Activated naive CD8-positive, alpha-beta T cell treated with anti-CD3 and anti-CD28 coated beads, Interleukin-2, amount 10 ng/mL, durations not matched to agents 7 days and 5 days (primary cell): ENCODE data around the gene TIAM2. TPM values are rescaled to one million over a fixed set of nuclear protein-coding genes. Genes with fewer than 3 reads are reported as not detected.

ENCODE experiments used
- ATAC-seq: fragments of 150-1000 bp; cut with Tn5 transposase; one replicate; pipeline ENCODE4 v1.10.0; 2021; ENCODE audit warnings: low read depth, moderate library complexity
- POLR2A ChIA-PET: fragments of 350-600 bp; sonication (Branson Sonifier 250); formaldehyde crosslinking; loops from one replicate; lab custom pipeline; 2021; ENCODE audit warnings: antibody characterized with exemption; lab: Charles Lee
- DNase-seq: peaks from one replicate; pipeline ENCODE4 v3.0.0; 2021
- H3K27ac Mint-ChIP-seq: one replicate; pipeline ENCODE4 v1.8.0; 2022; ENCODE audit warnings: mild to moderate bottlenecking, mixed read lengths
- H3K27me3 Mint-ChIP-seq: one replicate; pipeline ENCODE4 v1.8.0; 2022; ENCODE audit warnings: mild to moderate bottlenecking, moderate library complexity, mixed read lengths
- H3K36me3 Mint-ChIP-seq: one replicate; pipeline ENCODE4 v1.8.0; 2021; ENCODE audit warnings: mild to moderate bottlenecking, mixed read lengths
- H3K4me1 Mint-ChIP-seq: one replicate; pipeline ENCODE4 v1.8.0; 2021; ENCODE audit warnings: mixed read lengths
- H3K4me3 Mint-ChIP-seq: one replicate; pipeline ENCODE4 v1.8.0; 2022; ENCODE audit warnings: mild to moderate bottlenecking, moderate library complexity, mixed read lengths
- H3K9me3 Mint-ChIP-seq: one replicate; pipeline ENCODE4 v1.8.0; 2021; ENCODE audit warnings: mixed read lengths
- total RNA-seq, 2 experiments: library from RNA; stranded (reverse); gene quantifications; one replicate each; pipeline ENCODE4 v1.2.3, GENCODE V29; 2021

TIAM2 gene
- total RNA-seq, 2 experiments from 2014 or later: 4.8 to 5.2 TPM

DNA sequence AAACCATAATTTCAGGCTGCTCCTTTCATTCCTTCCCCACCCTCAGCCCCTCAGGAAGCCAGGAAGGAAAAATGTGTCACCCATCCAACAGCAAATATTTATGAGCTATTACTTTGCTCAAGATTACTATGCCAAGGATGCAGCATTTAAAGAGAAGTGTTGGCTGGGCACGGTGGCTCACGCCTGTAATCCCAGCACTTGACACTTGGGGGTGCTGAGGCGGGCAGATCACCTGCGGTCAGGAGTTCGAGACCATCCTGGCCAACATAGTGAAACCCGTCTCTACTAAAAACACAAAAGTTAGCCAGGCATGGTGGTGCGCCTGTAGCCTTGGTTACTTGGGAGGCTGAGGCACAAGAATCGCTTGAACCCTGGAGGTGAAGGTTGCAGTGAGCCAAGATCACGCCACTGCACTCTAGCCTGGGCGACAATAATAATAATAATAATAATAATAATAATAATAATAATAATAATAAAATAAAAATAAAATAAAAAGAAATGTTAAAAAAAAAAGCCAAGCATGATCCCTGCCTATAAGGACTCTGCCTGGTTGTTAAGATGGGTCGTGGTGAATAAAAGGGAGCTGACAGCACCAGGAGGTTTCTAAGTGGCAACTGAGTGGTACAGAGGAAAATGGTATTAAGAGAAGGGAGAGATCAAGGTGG is 20.5 kb upstream of the TIAM2 start:
- H3K27me3 Mint-ChIP-seq: no peaks in the 10 kb centered on the region

DNA sequence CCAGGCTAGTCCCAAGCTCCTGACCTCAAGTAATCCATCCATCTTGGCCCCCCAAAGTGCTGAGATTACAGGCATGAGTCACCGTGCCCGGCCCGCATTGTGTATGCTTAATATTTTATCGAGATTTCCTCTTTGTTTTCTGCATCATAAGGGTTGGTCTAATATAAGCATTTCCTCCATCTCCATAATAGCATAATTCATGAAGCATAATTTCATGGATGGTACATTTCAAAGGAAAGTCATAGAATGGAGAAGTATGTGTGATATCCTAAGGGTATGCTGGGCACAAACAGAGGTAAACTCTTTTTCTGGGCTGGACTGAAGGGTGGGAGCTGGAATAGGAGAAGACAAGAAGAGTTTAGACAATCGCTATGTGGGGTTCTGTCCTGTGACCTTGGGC is 17.5 kb upstream of the TIAM2 start:
- Mint-ChIP-seq H3K4me1 (peaks cover 2% of the 10 kb centered on the region), H3K27ac (no peak overlapping the region), H3K36me3 (peaks cover 1% of the 10 kb centered on the region), H3K4me3 (no peak overlapping the region), H3K9me3 (peaks cover 3% of the 10 kb centered on the region), H3K27me3 (no peaks in the 10 kb centered on the region)
- ATAC-seq (no peak), DNase-seq (no peak)
- POLR2A ChIA-PET: no interaction called here

More for the DNA sequence above, 20.5 kb upstream of the TIAM2 start:
- peaks cover 3% of the 10 kb centered on the region for H3K9me3 Mint-ChIP-seq
- H3K27ac Mint-ChIP-seq: no peak overlapping the region
- no peak overlapping the region for H3K4me3 Mint-ChIP-seq
- ATAC-seq (no peak), DNase-seq (no peak)
- POLR2A ChIA-PET: interaction anchor here (0.5 kb wide), 1 partner anchor 10 kb away, joined by 4 read pairs; no protein-coding TSS in a partner anchor
- H3K4me1 Mint-ChIP-seq: no peaks in the 10 kb centered on the region
- H3K36me3 Mint-ChIP-seq: peaks cover 1% of the 10 kb centered on the region

DNA sequence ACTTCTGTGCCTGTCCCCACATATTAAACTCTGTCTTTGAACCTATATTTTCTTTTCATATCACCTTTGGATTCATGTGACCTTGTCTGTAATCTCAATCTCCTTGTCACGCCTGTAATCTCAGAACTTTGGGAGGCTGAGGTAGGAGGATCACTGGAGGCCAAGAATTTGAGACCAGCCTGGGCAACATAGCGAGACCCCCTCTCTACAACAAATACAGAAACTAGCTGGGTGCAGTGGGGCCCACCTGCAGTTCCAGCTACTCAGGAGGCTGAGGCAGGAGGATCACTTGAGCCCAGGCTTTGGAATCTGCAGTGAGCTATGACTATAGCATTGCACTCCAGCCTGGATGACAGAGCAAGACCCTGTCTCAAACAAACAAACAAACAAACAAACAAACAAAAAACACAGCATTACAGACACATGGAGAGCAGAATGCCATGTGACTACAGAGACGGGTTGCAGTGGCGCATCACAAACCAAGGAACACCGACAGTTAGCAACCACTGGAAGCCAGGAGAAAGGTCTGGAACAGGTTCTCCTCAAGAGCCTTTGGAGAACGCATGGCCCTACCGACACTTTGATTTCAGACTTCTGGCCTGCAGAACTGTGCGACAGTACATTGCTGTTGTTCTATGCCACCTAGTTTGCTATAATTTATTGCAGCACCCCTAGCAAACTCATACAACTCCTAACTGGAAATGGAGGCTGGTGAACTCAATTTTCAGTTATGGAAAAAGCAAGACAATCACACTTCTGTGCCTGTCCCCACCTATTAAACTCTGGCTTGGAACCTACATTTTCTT is 14.6 kb upstream of the TIAM2 start:
- no peak for ATAC-seq

DNA sequence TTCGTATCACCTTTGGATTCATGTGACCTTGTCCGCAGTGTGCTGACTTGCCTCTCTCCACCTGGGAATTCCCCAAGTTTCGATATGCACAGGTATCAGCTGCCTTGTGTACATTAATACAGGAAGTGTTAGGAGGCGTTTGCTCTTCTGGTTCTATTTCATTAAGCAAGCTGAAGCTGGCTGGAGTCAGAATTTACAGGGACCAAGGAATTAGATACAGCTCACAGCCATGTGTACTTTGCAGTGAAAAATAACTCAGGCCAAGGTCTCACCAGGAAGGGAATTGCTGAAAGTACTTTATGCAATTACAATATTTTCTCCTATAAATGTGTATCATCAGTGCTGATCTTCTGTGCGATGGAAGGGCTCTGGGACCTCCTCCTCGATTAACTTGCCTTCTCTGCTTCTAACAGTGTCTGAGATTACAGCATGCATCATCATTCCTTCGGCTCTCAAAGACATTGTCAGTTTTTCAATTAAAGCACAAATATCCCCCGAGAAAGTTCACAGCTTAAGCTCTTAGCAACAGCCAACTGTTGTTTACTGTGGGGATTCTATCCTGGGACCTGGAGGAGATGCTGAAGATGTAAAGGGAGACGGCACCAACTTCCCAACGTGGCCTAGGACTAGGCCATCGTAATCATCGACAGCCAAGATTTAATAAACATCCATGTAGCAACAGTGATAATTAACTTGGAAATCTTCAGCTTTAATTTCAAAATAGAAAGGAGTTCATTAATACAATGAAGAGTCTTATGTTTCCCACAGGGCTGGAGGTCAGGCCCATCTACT is 13.8 kb upstream of the TIAM2 start:
- Mint-ChIP-seq H3K27ac (no peak overlapping the region), H3K4me3 (no peak overlapping the region), H3K9me3 (peaks cover 2% of the 10 kb centered on the region), H3K4me1 (peaks cover 2% of the 10 kb centered on the region), H3K27me3 (no peaks in the 10 kb centered on the region), H3K36me3 (peaks cover 1% of the 10 kb centered on the region)
- POLR2A ChIA-PET: no interaction called here
- ATAC-seq: no peak
- no peak for DNase-seq

More for the DNA sequence above, 14.6 kb upstream of the TIAM2 start:
- Mint-ChIP-seq H3K9me3 (peaks cover 3% of the 10 kb centered on the region), H3K27me3 (no peaks in the 10 kb centered on the region), H3K27ac (no peak overlapping the region), H3K36me3 (peaks cover 1% of the 10 kb centered on the region), H3K4me1 (peaks cover 2% of the 10 kb centered on the region), H3K4me3 (no peak overlapping the region)
- no peak for DNase-seq
- POLR2A ChIA-PET: no interaction called here

DNA sequence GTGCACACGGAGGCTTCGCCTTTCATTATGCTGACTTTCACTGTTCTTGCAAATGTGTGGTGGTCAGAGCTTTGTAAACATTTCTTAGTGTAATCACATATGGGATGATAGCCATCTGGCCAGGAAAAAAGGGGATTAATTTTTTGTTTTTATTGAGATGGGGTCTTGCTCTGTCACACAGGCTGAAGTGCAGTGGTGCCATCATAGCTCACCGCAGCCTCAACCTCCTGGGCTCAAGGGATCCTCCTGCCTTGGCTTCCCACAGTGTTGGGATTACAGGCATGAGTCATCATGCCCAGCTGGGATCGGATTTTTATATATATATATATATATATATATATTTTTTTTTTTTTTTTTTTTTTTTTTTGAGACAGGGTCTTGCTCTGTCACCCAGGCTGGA is 11.0 kb upstream of the TIAM2 start:
- Mint-ChIP-seq H3K27me3 (no peaks in the 10 kb centered on the region), H3K36me3 (no peaks in the 10 kb centered on the region), H3K4me3 (no peak overlapping the region), H3K9me3 (no peaks in the 10 kb centered on the region), H3K27ac (no peak overlapping the region), H3K4me1 (peaks cover 2% of the 10 kb centered on the region)
- POLR2A ChIA-PET: no interaction called here
- no peak for DNase-seq
- ATAC-seq: no peak

DNA sequence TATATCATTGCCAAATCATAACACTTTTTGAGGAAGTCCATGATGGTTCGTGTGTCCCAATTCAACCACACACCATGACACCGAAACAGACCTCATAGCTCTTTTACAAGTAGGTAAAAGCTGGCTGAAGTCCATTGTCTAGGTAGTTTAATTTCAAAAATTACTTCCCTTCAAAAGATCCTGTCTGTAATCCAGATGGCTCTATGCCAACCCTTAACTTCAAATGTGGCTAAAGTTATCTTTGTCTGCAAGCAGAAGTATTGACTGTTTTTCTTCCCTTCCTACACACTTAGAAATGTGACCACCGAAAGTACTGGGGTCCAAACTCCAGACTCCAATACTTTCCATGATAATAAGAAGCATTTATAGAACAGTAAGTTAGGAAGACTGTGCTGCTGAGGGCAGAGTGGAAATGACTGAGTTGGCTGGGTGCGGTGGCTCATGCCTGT is 8.3 kb upstream of the TIAM2 start:
- H3K27me3 Mint-ChIP-seq: no peaks in the 10 kb centered on the region
- POLR2A ChIA-PET: no interaction called here
- H3K9me3 Mint-ChIP-seq: no peaks in the 10 kb centered on the region
- DNase-seq (no peak), ATAC-seq (no peak)
- no peaks in the 10 kb centered on the region for H3K4me1 Mint-ChIP-seq
- no peak overlapping the region for H3K4me3 Mint-ChIP-seq
- H3K27ac Mint-ChIP-seq: no peak overlapping the region
- H3K36me3 Mint-ChIP-seq: no peaks in the 10 kb centered on the region

DNA sequence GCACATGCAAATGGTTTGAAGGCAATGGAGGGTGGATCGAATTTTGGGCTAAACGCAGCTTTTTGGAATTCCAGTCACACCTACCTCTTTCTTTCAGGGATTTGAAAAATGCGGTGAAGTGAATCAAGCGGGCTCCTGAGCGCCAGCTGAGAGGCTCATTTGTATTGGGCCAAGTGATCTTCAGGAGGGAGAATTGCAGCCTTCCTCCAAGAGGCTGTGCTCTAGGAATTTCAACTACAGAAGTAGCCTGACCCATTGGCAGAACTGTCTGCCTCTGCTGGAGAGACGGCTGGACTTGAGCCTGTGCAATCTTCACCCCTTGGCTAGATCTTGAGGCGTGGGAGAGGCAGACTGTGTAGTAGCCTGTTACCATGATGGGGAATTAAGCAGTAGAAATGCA is 5.7 kb upstream of the TIAM2 start:
- ATAC-seq (no peak), DNase-seq (no peak)
- H3K9me3 Mint-ChIP-seq: no peaks in the 10 kb centered on the region
- H3K4me1 Mint-ChIP-seq: no peaks in the 10 kb centered on the region
- H3K27ac Mint-ChIP-seq: no peak overlapping the region
- no peak overlapping the region for H3K4me3 Mint-ChIP-seq
- peaks cover 6% of the 10 kb centered on the region for H3K27me3 Mint-ChIP-seq
- H3K36me3 Mint-ChIP-seq: no peaks in the 10 kb centered on the region
- POLR2A ChIA-PET: no interaction called here

DNA sequence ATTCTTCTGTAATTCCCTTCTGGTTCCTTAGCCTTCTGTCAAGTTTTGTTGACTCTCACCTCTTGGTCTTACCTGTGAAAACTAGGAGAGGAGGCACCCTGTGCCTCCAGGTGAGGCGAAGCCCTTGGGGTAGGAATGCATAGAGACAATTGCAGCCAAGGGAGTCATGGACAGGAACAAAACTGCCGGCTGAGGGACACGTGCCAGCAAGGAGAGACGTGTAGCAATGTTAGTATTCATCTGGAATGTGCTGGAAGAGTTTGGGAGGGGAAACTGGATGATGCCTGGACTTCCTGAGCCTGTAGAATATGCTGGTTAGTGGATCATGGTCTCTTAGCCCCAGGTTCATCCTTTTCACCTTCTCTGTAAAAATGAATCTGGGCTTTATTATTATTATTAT is 3.9 kb upstream of the TIAM2 start:
- H3K4me1 Mint-ChIP-seq: no peaks in the 10 kb centered on the region
- no peak for ATAC-seq
- no peak overlapping the region for H3K4me3 Mint-ChIP-seq
- H3K27ac Mint-ChIP-seq: no peak overlapping the region
- POLR2A ChIA-PET: no interaction called here
- H3K9me3 Mint-ChIP-seq: no peaks in the 10 kb centered on the region
- H3K27me3 Mint-ChIP-seq: peaks cover 16% of the 10 kb centered on the region
- DNase-seq: no peak
- no peaks in the 10 kb centered on the region for H3K36me3 Mint-ChIP-seq

DNA sequence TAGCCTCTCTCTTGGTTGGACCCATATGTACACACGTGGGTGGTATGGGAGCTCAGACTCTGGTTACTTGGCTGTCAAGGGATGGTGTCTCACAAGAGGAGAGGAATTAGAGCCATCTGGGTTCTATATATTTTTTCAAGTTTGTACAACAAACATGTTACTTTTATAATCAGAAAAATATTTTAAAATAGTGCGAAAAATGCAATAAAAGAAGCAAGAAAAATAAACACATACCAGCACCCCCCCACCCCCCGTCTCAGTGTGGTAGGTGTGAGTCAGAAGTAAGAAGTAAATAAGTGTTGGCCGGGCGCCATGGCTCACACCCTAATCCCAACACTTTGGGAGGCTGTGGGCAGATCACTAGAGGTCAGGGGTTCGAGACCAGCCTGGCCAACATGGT is 2.1 kb upstream of the TIAM2 start:
- DNase-seq: no peak
- peaks cover 32% of the 10 kb centered on the region for H3K27me3 Mint-ChIP-seq
- no peaks in the 10 kb centered on the region for H3K9me3 Mint-ChIP-seq
- no peak overlapping the region for H3K4me3 Mint-ChIP-seq
- ATAC-seq: no peak
- H3K4me1 Mint-ChIP-seq: peaks cover 2% of the 10 kb centered on the region
- no peaks in the 10 kb centered on the region for H3K36me3 Mint-ChIP-seq
- POLR2A ChIA-PET: no interaction called here
- no peak overlapping the region for H3K27ac Mint-ChIP-seq

DNA sequence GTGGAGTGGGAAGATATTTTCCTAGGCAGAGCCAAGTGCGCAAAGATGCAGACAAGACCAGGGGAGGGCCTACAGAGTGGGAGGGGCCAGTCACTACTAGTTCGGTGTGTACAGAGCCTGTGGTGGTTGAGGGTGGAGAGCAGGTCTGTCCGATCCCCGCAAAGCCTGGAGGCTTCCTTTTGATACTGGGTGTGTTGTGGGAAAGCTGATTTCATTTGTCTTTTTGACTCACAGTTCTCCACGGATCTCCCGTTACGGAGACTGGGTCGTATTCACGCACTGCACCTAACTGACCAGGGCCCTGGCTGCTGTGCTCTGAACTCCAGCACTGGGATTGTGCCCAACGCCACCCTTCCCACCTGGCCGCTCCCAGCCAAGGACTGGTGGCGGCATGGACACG is 1.4 kb upstream of the TIAM2 start:
- no peaks in the 10 kb centered on the region for H3K36me3 Mint-ChIP-seq
- DNase-seq (no peak), ATAC-seq (no peak)
- POLR2A ChIA-PET: no interaction called here
- no peak overlapping the region for H3K4me3 Mint-ChIP-seq
- no peaks in the 10 kb centered on the region for H3K9me3 Mint-ChIP-seq
- H3K27ac Mint-ChIP-seq: no peak overlapping the region
- peaks cover 37% of the 10 kb centered on the region for H3K27me3 Mint-ChIP-seq
- peaks cover 2% of the 10 kb centered on the region for H3K4me1 Mint-ChIP-seq

DNA sequence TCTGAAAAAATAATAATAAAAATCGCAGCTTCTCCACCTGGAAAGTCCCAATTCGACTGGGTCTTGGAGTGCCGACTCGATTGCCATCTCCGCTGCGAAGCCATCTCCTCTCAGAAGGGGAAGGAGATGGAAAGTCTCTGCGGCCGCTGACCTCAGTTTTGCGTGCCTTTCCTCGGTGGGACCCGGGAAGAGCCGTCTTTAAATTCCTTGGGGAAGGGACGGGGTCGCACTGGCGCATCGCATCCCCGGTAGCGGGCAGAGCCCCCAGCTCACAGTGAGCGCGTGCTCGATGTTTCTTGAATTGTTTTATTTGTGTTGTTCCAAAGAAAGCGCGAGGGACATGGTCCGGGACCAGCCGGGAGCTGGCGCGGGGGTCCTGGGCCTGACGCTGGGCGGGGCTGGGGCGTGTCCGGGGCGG is 270 bp upstream of the TIAM2 start:
- no peak overlapping the region for H3K27ac Mint-ChIP-seq

DNA sequence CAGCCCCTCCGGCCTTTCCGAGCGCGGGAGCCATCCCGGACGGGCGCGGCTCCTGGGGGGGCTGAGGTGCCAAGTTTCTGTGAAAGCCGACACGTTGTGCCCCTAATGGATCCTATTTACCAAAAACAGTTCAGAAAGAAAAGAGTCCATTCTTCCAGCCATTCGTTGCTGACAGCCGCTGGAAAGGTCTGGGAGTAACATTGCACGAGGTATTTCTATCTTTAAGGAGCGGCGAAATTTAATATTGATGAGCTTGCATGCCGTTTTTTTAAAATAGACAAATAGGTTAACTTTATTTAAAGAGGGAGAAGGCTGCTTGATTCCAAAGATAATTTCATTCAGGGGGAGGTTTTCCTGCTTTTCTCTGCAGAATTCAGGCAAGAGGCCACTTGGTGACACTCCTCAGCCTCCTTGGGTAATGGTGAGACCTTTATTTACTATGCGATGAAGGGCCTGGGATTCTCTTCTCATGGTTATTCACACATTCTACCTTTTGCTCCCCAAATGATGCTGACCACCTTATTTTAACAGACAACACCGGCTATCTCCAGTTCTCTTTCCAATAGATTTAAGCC is 988 bp downstream of the TIAM2 start:
- Mint-ChIP-seq H3K27me3 (peaks cover 50% of the 10 kb centered on the region), H3K4me1 (peaks cover 2% of the 10 kb centered on the region), H3K9me3 (no peaks in the 10 kb centered on the region), H3K4me3 (peak overlapping the region; percentile 49), H3K27ac (no peak overlapping the region), H3K36me3 (no peaks in the 10 kb centered on the region)
- DNase-seq (no peak), ATAC-seq (no peak)
- POLR2A ChIA-PET: interaction anchor here (1.2 kb wide), 1 partner anchor 45 kb away, joined by 3 read pairs; no protein-coding TSS in a partner anchor

More for the DNA sequence above, 270 bp upstream of the TIAM2 start:
- Mint-ChIP-seq H3K9me3 (no peaks in the 10 kb centered on the region), H3K36me3 (no peaks in the 10 kb centered on the region), H3K27me3 (peaks cover 42% of the 10 kb centered on the region), H3K4me1 (peaks cover 2% of the 10 kb centered on the region), H3K4me3 (peak overlapping the region; percentile 62)
- no peak for DNase-seq
- POLR2A ChIA-PET: no interaction called here
- ATAC-seq: no peak

DNA sequence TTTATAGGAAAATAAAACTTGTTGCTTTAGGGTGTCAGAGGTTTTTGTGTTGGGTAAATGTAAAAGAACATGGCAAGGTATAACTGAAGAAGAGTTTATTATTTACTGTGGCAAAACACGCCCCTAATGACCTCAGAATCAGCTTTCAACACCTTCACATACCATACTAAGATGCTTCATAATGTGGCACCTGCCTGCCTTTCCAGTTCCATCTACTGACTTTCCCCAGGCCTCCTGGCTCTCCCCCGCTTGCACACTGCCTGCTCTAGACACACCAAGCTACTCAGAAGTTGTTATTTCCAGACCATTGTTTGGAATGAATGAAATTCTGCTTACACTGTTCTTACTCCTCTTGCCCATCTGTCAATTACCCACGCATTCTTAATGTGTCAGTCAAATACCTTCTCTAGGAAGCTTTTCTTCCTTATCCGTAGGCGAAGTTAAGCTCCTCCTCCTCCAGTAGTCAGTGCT is 1.8 kb downstream of the TIAM2 start:
- Mint-ChIP-seq H3K4me3 (no peak overlapping the region), H3K9me3 (no peaks in the 10 kb centered on the region), H3K27me3 (peaks cover 52% of the 10 kb centered on the region), H3K27ac (no peak overlapping the region), H3K4me1 (peaks cover 2% of the 10 kb centered on the region), H3K36me3 (no peaks in the 10 kb centered on the region)
- no peak for DNase-seq
- no peak for ATAC-seq
- POLR2A ChIA-PET: interaction anchor here (1.2 kb wide), 1 partner anchor 45 kb away, joined by 3 read pairs; no protein-coding TSS in a partner anchor
